ENCODE data around the gene AMOTL2. TPM values are rescaled to one million over a fixed set of nuclear protein-coding genes. Genes with fewer than 3 reads are reported as not detected.

The AMOTL2 gene
- total RNA-seq, 4 donors from 2014 or later, result 17.9 to 29.9 (median 20.6) TPM

DNA sequence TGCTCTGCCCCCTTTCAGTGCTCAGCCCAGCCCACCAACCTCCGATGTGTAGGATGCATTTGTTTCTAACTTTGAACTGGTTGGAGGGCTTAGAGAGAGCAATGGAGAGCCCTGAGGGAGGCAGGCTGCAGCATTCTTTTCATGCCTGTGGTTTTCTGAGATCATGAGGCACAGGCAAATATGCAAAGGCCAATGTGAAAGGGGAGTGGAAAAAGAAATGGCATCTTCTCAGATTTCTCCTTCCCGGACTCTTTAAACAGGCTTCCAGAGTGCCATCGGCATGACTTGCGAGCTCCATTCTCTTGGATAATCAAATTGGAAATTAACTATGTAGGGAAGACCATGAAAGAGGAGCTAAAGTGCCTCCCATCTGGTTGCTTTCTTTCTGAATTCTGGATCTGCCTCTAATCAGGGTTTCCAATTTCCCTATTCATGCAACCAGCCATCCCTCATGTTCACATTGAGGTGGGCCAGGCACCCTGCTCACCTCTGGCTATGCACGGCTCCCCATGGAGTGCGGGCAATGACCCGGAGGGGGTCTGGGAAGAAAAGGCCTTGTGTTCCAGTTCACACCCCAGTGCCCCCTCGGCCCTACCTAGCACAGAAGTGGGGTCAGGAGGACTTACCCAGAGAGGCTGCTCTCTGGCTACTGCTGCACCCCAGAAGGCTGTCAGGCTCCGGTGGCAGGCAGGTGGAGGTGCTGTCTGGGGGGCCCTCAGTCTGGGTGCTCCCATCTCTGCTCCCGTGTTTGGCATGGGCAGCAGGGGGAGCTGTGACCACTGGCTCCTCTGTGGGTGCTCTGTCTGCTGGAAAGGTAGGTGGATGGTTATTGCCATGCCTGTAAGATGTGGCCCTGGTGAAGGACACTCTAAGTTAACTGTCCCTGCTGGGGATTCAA is 16.1 kb downstream of the AMOTL2 start:
- intact Hi-C loops (cut with DNase I; ENCODE audit: low total_unique reads) (no loop called here), in situ Hi-C loops (cut with MboI; ENCODE audit: low sequenced_read_pairs in 4 of 4) (no loop called here)
- ATAC-seq, result peak; percentile 50 to 75
- Histone ChIP-seq H3K9me3 (no peaks in the 10 kb centered on the region), H3K36me3 (peaks cover 0 to 52% of the 10 kb centered on the region in 2 donors), H3K4me1 (peaks cover 78 to 88% of the 10 kb centered on the region in 2 donors), H3K4me3 (no peak overlapping the region), H3K27me3 (no peaks in the 10 kb centered on the region), H3K27ac (peak overlapping the region; percentile 53 to 99 (median 80))
- TF ChIP-seq POLR2A (IDR thresholded peaks at IDR 0.05), result no peak
- TF ChIP-seq CTCF (IDR thresholded peaks at IDR 0.05 in 4 of 5, conservative IDR thresholded peaks at IDR 0.05 in 1 of 5), result peak in 2 of 5 experiments; percentile 29 to 41
- peak in 1 of 2 donors; percentile 61 for DNase-seq

DNA sequence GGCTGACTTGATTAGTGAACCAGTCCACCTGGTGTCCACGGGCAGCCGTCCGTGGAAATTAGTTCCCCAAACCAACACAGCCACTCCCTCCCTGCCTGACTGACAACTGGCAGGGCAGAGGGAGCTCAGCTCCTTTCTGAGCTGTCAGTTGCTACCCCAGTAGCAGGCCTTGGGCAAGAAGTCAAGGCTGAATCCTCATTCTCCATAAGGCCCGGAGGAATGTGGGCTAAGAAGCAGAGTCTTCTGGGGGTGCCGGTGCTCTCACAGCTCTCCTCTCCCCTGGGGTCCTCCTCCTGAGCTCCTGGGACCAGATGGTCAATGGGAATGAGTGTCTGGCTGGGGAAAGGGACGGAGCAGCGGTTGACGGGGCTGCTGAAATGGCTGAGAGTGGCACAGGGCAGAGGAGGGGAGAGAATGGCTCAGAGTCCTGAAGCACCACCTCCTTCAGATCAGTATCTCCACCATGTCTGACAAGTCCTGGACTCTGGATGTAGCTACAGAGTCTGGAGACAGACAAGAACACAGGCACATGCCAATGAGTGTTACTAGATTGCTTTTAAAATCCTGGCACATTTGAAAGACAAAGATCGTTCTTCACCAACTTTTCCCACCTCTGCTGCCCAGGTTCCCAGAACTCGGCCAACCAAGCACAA is 16.9 kb downstream of the AMOTL2 start:
- no peak for DNase-seq
- Histone ChIP-seq H3K4me1 (peaks cover 79 to 88% of the 10 kb centered on the region in 2 donors), H3K4me3 (no peak overlapping the region), H3K36me3 (peaks cover 0 to 50% of the 10 kb centered on the region in 2 donors), H3K9me3 (no peaks in the 10 kb centered on the region), H3K27ac (peak overlapping the region; percentile 53 to 99 (median 80)), H3K27me3 (no peaks in the 10 kb centered on the region)
- ATAC-seq, result peak; percentile 35 to 59
- intact Hi-C loops (cut with DNase I; ENCODE audit: low total_unique reads) (no loop called here), in situ Hi-C loops (cut with MboI; ENCODE audit: low sequenced_read_pairs in 4 of 4) (no loop called here)
- TF ChIP-seq CTCF (IDR thresholded peaks at IDR 0.05 in 4 of 5, conservative IDR thresholded peaks at IDR 0.05 in 1 of 5), result no peak
- TF ChIP-seq POLR2A (IDR thresholded peaks at IDR 0.05), result no peak

GRCh38 chr3:134356411-134357040 is 17.7 kb downstream of the AMOTL2 start:
- intact Hi-C loops (cut with DNase I; ENCODE audit: low total_unique reads) (no loop called here), in situ Hi-C loops (cut with MboI; ENCODE audit: low sequenced_read_pairs in 4 of 4) (no loop called here)
- Histone ChIP-seq H3K4me3 (no peak overlapping the region), H3K4me1 (peaks cover 87 to 88% of the 10 kb centered on the region in 2 donors), H3K9me3 (no peaks in the 10 kb centered on the region), H3K27me3 (no peaks in the 10 kb centered on the region), H3K27ac (peak overlapping the region; percentile 53 to 99 (median 80)), H3K36me3 (peaks cover 0 to 42% of the 10 kb centered on the region in 2 donors)
- ATAC-seq (no peak), DNase-seq (no peak)
- TF ChIP-seq POLR2A (IDR thresholded peaks at IDR 0.05) (no peak), CTCF (IDR thresholded peaks at IDR 0.05 in 4 of 5, conservative IDR thresholded peaks at IDR 0.05 in 1 of 5) (no peak)

DNA sequence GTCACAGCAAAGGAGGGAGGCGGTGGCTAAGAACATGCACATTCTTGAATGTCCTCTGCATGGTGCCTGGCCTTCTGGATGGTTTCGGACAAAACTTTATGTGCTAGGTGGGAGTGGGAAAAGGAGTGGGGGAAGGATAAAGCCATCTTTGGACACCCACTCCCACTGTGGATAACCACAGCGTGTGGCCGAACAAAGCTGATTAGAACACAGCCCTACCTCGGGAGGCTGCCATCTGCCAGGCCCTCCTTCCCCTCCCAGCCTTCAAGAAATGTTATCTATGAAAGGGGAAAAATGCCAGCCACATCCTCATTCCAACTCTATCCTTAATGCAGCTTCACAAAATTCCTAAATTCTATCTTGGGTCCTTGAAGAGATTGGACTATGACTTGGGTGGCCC is 18.8 kb downstream of the AMOTL2 start:
- TF ChIP-seq CTCF (IDR thresholded peaks at IDR 0.05 in 4 of 5, conservative IDR thresholded peaks at IDR 0.05 in 1 of 5) (no peak), POLR2A (IDR thresholded peaks at IDR 0.05) (no peak)
- intact Hi-C loops (cut with DNase I; ENCODE audit: low total_unique reads), result no loop called here
- peaks cover 0 to 31% of the 10 kb centered on the region in 2 donors for H3K36me3 ChIP-seq
- no peak for ATAC-seq
- no peak for DNase-seq
- in situ Hi-C loops (cut with MboI; ENCODE audit: low sequenced_read_pairs in 4 of 4), result no loop called here
- H3K4me1 ChIP-seq, result peaks cover 87 to 89% of the 10 kb centered on the region in 2 donors
- peak overlapping the region in 2 of 4 donors; percentile 6 to 76 for H3K27ac ChIP-seq
- H3K27me3 ChIP-seq, result no peaks in the 10 kb centered on the region
- no peaks in the 10 kb centered on the region for H3K9me3 ChIP-seq
- no peak overlapping the region for H3K4me3 ChIP-seq
